HG02610 (cell line): ENCODE results near the gene FTO.

Source experiments
- ATAC-seq: cut with Tn5 transposase; IDR thresholded peaks from one replicate; pipeline ENCODE4 v1.9.1; 2021; ENCODE audit warnings: mild to moderate bottlenecking, moderate library complexity; ENCODE audit not compliant: unreplicated experiment

FTO gene

DNA sequence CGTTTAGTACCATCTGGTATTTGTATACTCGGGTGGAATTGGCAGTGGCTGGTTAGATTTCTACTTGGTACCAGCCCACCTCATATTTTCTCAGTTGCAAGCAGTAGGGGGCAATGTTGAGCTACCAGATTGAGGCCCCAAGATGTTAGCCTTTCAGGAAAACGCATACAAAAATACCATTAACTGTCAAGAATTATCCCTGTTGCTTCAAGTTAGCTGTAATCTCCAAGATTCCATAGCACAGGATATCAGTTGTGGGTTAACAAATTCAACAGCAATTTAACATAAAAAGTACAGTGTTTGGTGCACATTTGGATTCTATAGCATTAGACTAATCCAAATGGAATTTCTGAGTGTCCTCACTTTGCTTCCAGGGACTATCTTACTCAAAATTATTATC lies 188.2 kb downstream of the FTO start:
- ATAC-seq = peak; percentile 45

DNA sequence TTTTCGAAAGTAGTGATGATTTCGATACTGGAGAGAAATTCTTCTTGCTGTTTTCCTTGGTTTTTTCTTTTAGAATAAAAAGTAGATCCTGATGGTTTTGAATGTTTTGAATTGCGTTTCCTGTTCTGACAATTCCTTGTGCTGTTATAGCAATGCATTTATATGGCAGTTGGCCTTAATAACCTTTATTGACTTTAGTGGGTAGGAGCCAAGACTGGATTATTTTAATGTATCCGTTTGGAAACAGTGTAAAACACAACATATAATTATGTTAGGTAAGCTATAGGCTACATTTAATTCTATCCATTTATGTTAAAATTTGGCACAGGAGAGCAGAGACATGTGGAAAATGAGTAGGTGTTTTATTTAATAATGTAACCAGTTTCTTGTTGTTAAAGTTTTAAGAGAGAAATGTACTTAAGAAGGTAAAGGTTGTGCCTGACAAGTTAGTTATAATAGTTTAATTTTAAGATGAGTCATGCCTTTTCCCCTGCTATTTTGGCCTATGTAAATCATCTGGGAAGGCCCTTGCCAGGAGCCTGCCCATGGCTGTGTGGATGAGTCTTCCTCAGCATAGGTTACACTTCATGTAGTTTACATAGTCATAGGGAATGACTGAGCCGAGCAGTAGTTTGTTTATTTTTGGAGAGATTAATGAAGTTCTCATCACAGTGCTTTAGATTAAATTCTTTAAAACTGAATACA lies 189.9 kb downstream of the FTO start:
- ATAC-seq = no peak

DNA sequence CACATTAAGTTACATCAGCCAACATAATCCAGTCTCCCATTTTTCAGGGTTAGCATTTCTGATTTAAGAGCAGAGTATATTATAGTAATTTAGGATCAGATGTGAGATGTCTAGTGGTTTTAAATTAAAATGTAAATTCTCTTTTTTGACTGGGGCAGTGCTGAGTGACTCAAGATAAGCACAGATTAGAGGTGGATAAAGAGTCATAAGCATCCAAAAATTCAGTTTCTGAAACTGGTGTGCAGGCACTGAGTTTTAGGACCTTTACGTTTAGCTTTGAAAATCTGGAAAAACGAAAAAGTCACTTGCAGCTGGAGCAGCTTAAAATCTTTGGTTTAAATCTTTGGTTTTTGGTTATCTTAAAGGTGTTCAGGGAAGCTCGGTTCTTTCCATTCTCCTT lies 190.7 kb downstream of the FTO start:
- ATAC-seq = no peak

DNA sequence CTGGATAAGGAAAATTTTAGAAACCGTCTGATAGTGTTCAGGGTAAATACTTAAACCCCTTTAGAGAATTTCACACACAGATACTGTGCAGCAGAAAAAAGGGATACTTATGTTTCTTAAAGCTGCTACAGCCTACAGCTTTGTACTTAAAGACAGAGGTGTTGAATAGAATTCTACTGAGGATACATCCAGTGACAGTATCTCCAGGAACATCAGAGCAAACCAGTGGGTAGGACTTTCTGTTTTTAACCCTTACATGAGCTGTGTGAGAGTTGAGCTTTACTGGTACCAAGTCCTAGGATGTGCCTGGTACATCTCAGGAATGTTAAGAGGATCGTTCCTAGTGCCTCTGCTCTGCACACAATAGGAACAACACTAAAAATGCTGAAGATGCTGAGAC lies 191.5 kb downstream of the FTO start:
- no peak for ATAC-seq

DNA sequence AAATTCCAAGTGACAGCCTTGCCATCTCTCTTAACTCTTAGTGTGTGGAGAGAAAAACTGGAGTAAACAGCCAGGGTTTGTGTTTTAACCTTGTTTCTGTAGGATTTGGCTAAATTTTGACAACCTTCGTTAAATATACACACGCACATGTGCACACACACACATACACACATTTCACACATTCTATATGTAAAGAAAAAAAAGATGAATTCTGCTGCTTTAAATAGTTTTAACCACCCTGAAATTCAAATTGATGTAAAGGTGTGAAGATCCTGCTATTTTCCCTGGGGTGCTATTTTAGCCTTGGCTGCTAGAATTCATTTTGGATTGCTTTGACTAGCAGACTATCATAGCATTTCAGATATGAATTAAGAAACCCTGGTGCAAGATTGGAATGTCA lies 191.9 kb downstream of the FTO start:
- ATAC-seq = no peak

DNA sequence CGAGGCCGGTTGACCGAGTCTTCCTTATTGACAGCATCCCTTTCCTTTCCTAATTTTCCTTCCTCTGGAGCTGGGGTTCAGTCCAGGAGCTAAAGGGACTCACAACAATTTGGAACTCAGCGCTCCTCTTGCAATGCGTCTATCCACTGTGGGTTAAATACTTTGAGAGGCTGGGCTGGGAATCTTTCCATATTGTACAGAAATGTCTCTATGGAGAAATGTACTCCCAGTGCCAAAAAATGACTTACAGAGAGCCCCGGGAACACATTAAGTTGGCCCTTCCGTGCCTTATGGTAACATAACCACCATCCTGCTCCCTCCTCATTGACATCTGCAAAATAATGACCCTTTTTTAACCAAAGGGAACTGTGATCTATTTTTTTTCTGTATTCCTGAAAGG lies 192.8 kb downstream of the FTO start:
- ATAC-seq = no peak

DNA sequence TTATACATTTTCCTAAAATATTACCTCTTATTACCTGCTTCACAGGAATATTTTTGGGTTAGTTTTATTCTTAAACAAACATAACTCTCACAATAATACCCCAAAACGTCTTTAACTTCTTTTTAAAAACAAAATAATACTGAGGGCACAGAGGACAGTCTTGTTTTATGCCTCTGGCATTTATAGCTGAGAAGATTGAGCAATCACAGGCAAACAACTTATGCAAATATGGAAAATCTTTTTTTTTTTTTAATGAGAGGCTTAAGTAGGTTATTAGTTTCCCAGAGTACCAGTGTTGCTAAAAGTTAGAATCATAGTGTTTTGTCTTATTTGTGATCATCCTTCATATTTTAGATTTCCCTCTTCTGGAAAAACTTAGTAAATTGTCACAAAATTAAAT lies 195.0 kb downstream of the FTO start:
- ATAC-seq = no peak

DNA sequence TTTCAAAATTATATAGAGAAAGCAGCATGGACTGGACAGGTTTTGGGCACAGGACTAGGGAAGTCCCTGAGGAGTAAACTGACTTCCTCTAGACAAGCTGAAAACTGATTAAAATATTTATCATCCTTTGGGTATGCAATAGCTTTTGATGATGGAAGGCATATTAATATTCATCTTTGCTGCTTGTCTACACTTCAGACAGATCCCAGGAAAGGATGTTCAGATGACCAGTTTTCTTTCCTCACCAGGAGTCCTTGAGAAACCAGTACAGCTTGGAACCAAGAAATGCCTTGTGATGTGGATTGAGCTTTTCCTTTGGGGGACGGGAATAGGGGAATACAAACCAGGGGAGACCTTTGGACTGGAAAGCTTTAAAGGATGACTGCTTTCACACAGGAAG lies 195.5 kb downstream of the FTO start:
- no peak for ATAC-seq

DNA sequence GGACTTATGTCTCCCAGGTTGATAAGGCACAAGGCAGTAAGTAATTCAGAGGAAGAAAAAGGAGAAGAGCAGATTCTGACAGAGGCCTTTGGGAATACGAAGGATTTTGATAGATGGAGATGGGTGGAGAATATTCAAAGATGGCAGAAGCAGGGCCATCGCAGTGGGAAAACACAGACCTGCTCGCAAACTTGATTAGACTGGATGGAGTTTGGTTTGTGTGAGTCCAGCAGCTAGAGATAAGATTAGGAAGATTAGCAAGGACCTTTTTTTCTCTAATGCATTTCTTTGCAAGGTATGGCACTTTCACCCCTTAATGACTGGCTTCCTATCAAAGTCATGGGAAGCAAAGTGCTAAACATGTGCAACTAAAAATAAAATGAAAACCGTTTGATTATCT lies 196.7 kb downstream of the FTO start:
- ATAC-seq = no peak

DNA sequence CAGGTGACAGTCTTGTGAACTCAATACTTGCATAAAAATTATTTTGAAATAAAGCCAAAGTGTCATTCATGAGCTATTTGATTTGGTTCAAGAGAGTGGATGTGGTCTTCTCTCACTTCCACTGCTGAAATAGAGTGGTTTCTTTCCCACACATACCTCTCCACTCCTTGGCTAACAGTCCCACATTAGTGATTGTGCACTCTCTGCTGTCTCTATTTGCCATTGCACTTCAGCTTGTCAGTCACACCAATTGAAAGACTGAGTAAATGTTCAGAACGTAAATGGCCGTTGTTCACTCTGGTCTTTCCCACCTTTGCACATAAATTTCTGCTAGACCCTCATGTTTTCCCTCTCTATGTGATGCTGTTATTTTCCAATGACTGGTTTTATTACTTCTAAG lies 197.5 kb downstream of the FTO start:
- ATAC-seq = no peak

DNA sequence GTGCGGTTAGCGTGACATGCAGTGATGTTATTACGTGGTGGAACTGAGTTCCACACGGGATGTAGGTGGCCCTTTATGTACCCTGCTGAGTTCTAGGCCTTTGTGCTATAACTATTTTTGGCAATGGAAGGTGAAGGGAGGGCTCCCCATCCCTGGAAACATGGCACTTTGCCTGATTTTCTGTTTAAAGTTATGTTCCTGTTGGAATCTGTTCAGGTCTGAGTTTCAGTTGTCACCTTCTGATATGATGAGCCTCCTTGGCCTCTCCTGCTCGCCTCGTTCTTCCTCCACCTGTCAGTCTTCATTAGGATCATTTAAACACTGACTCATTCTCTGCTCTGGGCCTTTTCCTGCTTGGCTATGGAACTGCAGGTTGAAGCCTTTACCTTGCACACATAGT lies 200.6 kb downstream of the FTO start:
- no peak for ATAC-seq

DNA sequence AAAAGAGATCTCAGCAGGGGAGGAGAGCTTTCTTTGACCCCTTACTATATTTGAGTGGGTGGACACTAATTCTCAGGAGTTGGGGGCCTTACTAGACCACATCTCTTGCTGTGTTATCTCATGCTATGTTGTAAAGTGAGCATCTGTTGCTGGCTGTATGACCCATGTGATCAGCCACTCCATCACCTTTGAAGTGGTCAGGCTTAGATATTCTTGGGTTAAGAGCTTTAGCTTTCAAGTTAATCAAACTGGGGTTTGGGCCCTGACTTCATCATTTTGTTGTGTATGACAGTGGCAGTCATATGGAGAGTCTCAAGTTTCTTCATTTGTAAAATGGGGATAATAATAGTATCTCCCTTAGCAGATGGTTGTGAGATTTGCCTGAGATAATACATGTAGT lies 201.1 kb downstream of the FTO start:
- ATAC-seq = no peak

DNA sequence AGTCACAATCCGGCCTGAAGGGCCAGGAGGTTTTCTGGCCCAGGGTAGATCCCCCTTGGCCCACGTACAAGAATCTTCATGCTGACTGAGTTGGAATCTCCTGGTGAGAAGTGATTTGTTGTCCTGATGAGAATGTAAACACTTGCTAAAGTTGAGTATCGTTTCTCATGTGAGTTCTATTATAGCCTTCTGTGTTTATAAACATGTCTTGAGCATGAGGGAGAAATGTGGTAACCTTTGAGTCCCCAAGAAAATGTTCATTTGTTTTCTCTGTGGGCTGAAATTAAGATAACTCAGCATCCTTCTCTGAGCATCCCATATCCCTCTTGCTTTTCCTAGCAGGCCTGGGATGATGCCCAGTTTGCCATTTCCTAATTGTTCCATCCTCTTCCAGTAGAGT lies 204.8 kb downstream of the FTO start:
- no peak for ATAC-seq

DNA sequence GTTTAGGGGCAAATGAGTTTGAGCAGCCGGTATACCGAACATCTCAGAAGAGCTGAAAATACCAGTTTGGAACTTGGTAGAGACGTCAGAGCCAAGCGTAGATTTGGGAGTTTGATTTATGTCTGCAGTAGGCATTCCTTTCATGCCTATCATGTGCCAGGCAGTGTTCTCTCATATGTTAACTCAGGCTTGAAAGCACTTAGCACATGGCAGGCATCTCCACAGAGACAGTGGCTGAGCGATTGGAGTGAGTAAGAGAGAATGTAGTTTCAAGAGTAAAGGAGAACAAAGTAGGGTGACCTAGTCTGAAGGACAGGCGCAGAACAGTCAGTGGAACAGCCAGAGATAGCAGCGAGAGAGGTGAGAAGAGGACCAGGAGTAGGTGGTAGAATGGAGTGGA lies 207.0 kb downstream of the FTO start:
- no peak for ATAC-seq

DNA sequence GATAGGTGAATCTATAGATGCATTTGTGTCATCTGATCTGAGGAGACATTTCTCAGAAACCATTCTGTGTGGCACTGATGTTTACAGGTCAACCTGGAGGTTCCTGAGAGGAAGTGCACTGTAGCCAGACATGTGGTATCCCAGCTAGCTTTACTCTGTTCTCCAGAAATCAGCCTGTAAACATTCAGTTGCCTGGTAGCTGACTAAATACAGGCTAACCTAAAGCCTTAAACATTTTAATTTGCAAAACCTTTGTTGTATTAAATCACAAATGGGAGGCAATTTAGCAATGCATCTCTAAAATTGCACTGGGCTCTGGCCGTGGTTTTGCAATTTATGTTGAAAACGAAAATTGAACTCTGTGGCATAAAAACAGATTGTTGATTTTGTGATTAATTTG lies 207.6 kb downstream of the FTO start:
- ATAC-seq = no peak

DNA sequence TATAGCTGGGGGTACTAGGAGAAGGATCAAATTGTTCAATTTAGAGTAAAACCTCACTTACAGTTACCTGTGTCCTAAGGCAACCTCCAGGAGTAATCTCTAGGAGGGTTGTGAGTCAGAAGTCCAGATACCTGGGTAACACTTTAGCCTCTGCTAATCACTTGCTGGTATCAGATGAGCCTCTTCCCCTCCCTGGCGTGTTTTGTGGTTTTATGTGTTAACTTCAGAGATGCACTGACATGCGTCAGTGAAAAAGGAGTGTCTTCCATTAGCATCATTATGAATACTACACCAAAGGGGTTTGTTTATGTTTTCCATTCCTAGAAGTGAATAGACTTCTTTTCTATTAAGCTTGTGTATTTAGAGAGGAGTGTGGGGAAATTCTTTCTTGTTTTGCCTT lies 208.2 kb downstream of the FTO start:
- ATAC-seq = no peak

DNA sequence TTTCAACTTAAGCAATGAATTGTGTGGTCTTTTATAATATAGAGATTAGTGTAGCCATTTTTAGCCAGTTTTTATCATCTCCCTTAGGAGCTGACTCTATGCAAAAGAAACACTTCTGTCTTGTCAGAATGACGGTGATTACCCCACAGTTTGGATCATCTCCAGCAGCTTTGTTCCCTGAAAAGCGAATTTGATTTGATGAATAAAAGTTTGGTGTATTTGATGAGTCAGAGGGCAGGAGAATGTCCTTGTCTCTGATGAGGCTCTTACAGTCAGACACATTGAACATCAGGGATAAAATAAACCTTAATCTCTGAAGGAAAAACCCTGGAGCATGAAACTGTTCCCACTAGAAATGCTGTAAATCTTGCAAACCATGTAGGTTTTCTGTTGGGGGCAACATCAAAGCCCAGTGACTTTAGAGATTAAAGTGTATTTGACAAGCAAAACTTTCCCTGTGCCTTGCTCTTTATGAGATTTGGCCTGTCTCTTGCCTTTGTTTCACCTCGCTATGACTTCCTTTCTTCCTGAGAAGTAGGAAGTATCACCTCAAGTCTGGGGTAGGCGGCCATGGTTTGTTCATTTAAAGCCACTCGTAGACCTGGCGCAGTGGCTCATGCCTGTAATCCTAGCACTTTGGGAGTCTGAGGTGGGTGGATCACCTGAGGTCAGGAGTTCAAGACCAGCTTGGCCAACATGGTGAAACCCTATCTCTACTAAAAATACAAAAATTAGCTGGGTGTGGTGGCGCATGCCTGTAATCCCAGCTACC lies 209.3 kb downstream of the FTO start:
- no peak for ATAC-seq

DNA sequence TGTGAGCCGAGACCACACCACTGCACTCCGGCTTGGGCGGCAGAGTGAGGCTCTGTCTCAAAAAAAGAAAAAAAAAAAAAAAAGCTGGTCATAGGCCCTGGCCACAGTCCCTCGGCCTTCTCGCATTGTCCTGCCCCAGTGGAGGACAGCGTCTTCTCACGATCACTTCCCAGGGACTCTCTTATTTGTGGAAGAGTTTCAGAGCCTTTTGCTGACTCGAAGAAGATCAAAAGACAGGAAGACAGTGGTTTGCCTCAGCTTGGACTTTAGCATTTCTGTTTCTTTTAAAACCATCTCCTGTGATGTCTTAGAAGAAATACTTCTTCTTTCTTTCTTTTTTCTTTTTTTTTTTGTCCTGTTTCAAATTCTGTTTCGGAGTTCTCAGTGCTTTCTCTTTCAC lies 210.0 kb downstream of the FTO start:
- ATAC-seq = no peak

DNA sequence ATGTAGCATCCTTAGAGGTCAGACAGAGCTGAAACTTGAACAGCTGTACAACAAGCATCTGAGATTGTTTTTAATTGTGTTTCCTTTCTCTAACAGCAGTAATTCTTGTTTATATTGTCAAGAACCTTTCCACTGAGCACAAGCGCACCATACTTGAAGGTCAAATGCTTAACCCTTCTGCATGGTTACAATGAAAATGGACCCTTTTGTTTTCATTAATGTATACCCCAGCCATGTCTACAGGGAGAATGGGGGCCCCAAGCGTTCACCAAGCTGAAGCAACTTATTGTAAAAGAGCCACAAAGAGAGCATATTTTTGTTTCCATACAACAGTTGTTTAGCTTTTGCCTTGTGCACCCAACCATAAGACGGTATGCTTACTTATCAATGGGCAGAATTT lies 210.8 kb downstream of the FTO start:
- no peak for ATAC-seq

DNA sequence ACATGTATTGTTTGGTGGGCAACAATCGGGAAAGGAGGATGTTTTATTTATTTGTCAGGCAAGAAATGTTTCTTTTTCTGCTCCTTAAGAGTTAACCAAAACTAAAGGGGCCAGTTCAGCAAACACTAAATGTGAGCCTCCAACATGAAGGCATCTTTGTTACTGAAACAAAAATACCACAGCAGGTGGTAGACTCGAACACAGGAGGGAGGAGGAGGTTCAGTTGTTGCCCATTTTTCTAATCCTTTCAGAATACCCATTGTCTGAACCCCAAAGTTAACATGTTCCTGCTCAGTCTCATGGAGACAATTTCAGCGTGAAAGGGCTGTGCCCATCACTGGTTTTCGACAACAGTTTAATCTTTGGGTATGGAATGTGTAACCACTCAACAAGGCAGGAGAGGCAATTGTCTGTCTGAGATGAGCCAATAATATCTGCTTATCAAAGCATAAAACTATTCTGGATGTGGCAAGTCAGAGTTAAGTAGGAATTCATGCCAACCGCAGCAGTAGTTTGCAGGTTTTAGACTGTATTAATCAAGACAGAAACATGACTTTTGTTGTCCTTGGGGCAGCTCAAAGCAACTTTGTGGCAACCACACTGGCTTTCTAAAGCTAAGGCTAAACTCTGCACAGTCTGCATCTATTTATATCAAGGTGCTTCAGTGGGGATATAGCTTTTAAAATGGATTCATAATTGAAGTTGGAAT lies 211.7 kb downstream of the FTO start:
- ATAC-seq = no peak

DNA sequence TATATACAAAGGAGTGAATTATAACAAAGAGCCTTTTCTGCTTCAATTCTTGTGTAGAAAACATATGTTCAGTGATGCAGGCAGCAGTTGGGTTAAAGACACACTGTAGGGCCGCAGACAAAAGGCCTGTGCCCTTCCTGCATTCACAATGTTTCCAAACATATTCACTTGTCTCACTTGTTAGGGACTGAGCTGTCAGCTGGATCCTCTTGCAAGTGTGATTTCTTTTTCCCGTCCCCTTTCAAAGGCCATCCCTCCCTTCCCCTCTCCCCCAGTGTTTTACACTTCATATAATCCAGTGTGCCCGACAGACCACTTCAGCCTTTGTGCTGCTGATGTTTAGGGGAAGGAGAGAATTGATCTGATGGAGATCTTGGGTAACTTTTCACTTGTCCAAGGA lies 217.0 kb downstream of the FTO start:
- ATAC-seq = no peak
